GM19397 (cell line): Measurements from ENCODE around the gene KCNJ5.
"Not testable (repeated sequence)": the region's sequence is repeated elsewhere in the genome, so short reads cannot be mapped to it uniquely, and the experiment has no call there.

Experiments
- ATAC-seq: cut with Tn5 transposase; IDR thresholded peaks from one replicate; pipeline ENCODE4 v1.9.1; 2021; ENCODE audit warnings: mild to moderate bottlenecking, moderate library complexity; ENCODE audit not compliant: unreplicated experiment

The KCNJ5 gene

DNA sequence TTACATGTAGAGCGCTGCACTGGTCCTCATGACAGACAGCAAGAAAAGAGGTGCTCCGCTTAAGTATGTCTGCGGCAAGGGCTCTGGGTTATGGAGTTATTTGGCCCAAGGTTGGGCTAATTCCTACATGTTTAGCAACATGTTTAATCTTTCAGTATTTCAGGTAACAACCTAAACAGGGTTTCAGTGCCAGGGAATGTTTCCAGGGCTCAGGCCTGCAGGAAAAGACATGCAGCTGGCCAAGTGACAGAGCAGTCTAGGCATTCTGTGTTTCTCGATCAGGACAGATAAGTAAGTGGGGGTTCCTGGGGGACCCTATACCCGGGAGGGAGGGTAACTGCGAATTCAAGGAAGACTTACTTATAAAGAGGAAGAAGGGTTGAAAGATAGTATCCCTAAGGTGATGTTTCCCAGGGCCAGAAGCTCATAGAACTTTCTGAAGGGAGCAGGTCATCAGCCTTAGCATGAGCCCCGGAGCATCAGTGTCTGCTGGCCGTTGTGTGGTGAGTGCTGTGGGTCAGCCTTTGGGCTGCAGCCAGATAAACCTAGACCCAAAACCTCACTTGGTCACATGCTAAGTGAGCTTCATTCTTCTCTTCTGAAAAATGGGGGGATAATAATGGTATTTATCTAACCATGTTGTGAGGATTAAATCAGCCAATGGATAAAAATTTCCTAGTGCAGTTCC is 18.4 kb downstream of the KCNJ5 start:
- ATAC-seq = no peak

DNA sequence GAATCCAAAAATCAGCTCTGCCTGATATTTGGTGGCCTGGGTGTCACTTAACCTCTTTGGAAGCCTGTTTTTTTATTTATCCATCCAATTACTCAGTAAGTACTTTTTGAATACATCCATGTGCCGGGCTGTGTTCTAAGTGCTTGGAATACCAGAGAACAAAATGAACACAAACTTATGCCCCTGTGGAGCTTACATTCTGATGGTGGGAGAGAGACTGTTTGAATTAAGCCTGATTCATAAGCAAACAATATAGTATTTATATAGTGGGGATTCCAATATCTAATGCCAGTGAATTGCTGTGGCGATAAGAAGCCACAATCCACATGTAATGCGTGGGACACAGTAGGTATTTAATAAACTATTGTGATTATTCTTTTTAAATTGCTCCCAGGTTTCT is 19.4 kb downstream of the KCNJ5 start:
- ATAC-seq = no peak

DNA sequence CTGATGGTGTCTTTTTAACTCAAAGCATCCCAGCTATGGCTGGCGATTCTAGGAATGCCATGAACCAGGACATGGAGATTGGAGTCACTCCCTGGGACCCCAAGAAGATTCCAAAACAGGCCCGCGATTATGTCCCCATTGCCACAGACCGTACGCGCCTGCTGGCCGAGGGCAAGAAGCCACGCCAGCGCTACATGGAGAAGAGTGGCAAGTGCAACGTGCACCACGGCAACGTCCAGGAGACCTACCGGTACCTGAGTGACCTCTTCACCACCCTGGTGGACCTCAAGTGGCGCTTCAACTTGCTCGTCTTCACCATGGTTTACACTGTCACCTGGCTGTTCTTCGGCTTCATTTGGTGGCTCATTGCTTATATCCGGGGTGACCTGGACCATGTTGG is 20.1 kb downstream of the KCNJ5 start:
- ATAC-seq = no peak

DNA sequence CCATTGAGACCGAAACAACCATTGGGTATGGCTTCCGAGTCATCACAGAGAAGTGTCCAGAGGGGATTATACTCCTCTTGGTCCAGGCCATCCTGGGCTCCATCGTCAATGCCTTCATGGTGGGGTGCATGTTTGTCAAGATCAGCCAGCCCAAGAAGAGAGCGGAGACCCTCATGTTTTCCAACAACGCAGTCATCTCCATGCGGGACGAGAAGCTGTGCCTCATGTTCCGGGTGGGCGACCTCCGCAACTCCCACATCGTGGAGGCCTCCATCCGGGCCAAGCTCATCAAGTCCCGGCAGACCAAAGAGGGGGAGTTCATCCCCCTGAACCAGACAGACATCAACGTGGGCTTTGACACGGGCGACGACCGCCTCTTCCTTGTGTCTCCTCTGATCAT is 20.5 kb downstream of the KCNJ5 start:
- no peak for ATAC-seq

DNA sequence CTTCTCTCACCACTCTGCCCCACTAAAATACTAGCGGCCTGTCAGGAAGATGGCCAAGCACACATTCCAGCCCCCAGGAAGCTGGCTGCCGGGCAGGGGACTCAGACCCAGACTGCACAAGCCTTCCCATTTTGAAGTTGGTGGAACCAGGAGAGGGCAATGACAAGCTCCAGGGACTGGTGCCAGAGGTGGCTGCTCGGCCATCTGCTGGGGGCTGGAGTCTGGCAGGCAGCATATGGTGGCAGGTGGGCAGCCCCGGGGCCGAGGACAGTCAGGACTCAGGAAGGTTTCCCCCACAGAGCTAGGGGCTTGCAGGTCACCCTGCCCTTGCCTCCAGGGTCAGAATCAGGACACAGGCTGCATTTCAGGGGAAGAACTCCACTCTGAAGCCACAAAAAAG is 22.6 kb downstream of the KCNJ5 start:
- ATAC-seq = no peak

DNA sequence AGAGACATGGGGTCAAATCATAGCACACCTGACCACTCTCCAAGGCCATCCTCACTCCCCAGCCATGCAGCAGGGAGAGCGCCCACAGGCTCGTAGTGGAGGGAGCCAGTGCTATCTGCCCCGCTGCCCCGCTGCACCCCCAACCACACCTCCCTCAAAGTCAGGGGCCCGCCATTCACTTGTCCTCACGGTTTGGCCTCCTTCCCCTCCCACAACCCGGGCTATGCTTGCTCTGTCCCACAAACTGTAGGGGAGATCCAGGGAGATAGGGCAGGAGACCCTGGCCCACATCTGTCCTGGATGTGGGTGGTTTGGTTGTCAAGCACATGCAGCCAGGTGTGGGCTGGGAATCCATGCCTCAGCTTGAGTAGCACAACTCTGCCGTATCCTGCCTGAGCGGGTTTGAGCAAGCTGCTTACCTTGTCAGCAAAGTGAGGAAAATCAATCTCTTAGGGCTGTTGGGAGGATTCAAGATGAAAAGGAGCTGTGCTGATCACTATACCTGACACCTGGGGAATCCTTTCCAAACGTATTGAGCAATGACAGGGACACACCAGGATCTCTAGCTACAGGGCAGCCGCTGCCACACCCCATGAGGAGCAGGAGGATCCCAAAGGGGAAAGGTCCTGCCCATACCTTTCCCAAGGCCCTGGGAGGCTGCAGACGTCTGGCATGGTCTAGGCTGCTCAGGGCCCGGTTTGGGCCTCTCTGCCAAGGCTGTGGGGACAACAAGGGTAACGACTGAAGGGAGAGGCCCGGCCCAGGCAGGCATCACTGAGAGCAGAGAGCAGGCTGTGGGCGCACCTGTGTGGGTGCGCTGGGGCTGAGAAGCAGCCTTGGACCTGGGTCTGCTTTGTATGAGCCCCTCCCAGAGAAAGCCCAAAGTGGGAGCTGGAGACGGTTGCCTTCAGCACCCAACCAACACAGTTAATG is 23.3 kb downstream of the KCNJ5 start:
- no peak for ATAC-seq

DNA sequence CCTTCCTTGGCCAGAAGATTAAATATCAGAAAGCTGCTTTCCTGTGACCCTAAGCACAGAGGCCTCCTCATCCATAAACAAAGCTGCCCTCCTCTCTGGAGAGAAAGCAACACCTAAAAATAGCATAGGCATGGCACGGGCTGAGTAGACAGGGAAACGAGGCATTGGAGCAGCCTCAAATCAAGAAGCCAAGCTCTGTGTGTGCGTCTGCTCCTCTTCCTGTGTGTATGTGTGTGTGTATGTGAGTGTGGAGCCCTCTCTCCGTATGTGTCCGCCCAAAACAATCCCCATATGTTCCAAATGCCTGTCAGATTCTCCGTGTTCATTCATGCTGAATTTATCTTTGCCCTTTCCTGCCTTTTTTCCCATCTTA is 24.0 kb downstream of the KCNJ5 start:
- ATAC-seq = no peak

DNA sequence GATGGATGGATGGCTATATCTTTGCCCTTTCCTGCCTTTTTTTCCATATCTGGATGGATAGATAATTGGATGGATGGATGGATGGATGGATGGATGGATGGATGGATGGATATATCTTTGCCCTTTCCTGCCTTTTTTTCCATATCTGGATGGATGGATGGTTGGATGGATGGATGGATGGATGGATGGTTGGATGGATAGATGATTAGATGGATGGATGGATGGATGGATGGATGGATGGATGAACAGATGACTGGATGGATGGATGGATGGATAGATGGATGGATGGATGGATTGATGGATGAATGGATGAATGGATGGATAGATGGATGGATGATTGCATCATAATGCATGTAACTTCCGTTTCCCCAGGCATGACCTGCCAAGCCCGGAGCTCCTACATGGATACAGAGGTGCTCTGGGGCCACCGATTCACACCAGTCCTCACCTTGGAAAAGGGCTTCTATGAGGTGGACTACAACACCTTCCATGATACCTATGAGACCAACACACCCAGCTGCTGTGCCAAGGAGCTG is 24.9 kb downstream of the KCNJ5 start:
- no peak for ATAC-seq

DNA sequence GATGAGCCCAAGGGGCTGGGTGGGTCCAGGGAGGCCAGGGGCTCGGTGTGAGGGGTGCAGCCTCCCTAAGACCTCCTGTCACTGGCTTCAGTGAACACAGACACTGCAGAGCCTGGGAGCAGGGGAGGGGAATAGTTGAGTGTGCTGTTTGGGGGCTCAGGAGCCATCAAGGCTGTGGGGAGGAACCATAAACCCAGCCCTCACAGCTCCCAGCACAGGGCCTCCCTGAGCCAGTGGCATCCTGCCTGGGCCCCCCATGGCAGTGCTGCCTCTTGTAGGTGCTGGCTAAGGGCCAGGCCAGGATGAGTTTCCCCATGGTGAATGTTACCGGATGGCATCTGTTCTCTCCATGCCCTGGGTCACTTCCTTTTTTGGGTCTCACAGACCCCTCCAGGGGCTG is 25.5 kb downstream of the KCNJ5 start:
- no peak for ATAC-seq

DNA sequence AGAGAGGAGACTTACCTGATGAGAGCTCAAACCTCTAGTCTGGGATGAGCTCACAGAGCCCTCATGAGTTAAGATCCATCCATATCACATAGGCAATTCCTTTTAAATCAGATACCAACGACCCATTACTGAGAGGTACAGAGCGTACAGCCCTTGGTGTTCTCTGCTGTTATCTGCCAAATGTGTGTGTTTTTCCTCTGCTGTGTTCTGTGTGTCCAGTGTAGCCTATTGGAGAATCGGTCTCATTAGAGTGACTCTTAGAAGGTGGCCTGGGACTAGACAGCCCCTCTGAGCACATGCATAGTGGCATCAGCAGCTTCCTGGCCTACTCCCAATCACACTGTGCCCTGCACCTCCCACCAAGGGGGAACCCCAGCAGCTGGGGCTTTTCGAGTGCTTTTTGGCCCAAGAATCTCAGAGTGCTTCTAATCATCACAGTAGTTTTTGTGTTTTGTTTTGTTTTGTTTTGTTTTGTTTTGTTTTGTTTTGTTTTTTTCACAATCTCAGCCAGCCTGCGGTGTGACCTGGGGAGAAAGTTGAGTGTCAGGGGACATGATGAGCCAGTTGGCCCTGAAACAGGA is 26.1 kb downstream of the KCNJ5 start:
- no peak for ATAC-seq

DNA sequence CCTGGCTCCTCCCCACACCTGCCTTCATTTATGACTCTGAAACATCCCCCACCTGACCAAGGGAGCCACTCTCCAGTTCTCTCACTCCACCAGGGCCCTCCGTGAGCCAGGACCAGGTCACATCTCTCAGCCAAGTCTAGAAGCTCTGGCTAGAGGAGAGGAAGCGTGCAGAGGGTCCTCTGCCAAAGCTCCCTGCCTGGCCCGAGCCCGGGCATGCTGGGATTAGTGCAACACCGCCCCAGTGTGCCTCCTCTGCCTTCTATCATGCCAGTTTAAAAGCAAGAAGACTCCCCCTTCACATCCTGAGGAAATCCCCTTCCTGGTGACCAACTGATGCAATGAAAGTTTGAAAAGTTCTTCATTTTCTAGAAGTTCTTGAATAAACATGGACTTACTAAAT is 28.1 kb downstream of the KCNJ5 start:
- ATAC-seq = no peak

DNA sequence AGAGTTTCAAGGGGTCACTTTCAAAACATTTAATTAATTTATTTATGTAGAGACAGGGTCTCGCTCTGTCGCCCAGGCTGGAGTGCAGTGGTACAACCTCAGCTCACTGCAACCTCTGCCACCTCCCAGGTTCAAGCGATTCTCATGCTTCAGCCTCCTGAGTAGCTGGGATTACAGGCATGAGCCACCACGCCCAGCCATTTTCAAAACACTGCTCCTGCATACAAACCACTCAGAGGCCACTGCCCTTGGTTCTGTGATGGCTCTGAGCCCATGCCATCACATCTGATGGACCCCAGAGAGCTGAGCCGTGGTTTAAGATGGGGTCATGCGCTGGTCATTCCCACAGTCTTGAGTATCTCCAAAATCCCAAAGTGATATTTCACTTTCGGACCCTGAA is 28.5 kb downstream of the KCNJ5 start:
- not testable (repeated sequence) for ATAC-seq

DNA sequence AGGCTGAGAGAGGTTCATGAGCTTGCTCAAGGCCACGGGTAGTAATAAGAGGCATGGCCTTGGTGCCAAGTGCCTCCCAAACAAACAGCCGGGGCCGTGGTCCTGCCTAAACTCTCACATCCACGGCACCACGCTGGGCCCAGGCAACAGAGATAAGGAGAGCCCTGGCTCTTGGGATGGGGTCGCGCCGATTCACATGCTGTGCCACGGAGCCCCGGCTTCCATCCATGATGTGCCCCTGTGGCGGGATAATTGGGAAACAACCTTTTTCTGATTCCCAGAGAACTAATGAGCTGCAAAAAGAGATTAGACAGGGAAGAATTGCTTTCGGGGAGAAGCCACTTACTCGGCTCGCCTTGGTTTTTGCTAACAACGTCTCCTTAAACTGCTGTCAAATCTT is 29.5 kb downstream of the KCNJ5 start:
- no peak for ATAC-seq

DNA sequence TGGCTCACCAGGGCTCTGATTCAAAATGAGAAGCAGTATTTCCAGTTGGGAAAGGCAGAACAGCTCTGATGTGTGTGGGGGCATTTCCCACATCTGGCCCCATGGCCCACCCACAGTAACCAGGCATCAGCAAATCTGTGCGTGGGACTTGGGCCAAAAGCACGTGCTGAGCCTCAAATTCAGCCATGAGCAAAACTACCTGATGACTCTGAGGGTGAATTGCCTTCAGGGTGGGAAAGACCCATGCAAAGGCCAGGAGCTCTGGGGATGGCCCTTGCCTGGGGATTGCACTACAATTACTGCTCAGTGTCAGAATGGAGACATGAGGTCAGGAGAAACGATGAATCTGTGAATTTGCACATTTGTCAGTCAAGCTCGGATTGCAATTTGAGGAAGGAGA is 30.6 kb downstream of the KCNJ5 start:
- no peak for ATAC-seq

DNA sequence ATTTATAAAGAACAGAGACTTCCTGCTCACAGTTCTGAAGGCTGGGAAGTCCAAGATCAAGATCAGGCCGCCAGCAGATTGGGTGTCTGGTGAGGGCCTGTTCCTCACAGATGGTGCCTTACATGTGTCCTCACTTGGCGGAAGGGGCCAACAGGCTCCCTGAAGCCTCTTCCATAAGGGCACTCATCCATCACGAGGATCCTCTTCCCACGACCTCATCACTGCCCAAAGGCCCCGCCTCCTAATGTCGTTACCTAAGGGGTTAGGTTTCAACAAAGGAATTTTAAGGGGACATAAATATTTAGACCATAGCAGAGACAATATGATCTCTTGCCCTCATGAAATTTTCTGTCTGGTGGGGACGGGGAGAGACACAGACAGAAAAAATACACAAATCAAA is 32.9 kb downstream of the KCNJ5 start:
- ATAC-seq = no peak

DNA sequence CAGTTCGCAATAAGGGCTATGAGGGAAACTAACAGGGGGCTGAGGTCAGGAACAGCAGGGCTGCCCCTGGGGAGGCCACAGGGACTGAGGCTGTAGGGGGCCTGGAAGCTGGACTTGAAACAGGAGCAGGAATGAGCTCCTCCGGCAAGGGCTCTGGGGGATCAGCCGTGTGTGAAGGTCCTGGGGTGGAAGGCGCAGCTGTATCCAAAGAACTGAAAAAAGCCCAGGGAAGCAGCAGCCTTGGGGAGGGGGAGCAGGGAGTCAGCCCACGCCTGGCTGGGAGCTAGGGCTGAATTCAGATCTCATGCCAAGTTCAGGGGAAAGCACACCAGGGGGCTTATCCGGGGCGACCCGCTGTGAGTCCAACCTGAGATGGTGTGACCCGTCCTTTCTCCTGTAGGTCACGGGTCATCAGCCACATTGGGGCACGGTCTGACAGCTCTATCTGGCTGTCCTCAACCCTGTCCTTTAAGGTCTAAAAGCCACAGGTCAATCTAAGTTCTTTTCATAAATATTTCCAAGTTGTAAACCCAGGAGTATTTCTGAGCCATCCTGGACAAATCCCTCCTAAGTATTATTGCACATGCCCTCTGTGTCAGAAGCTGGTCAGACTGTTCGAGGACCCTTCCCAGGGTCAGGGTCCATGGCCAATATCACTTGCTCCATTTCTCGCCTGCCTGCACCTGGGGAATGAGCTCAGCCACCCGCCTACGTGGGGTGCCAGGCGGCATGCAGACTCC is 33.5 kb downstream of the KCNJ5 start:
- no peak for ATAC-seq

DNA sequence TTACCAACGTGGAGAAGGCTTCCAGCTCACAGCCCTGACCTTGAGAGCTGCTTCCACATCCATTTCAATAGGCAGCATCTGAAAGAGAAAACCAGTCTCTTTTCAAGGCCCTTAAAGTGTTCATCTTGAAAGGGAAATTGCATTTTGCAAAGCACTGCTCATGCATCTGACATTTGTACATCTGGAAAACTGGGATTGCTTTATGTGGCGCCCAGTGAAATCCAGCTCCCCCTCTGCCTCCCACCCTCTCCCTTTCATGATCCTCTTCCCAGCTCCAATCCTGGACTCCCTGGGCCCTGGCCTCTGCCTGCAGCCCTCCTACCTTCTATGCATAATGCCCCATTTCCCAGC is 34.1 kb downstream of the KCNJ5 start:
- no peak for ATAC-seq

DNA sequence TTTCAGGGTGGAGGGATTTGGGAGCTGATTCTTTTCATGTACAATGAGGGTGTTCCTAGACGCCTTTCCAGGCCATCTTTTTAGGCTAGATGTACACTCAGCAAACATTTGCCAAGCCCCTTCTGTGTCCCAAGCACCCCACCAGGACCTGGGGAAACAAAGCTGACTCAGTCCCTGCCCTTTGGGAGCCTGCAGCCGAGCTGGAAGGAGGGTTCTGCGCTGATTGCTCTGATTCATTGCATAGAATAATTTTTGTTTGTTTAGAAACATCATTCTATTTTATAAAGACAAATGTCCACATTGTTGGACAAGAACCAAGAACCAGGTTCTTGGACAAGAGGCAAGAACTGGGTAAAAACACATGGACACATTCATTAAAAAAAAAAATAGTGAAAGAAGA is 34.8 kb downstream of the KCNJ5 start:
- ATAC-seq = no peak

DNA sequence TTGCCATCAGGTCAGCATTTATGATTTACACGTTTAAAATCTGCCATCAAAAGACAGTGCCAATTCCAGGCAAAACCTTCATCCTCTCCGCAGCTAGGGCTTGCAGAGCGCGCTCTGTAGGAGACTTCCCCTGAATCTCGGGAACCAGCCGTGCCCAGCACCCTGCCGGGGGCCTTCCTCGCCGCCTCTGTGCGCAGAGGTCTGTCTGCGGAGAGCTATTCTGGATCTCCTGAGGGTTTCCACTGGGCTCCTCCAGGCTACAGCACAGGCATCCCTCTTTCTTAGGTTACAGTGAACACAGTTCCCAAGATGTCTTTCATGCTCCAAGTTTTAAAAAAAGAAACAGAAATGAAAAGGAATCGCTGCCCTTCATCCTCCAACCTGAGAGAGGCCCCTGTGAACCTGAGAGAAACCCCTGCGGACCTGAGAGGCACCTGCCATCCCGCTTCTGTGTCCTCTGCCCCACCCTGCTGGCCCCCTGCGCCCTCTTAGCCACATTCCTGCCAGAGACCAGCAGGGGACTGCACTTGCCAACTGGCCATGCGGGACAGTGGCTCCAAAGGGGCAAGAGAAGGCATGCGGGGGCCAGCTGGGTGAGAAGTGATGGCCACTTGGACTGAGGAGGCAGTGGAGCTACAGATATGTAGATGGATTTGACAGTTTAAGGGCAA is 35.4 kb downstream of the KCNJ5 start:
- no peak for ATAC-seq

DNA sequence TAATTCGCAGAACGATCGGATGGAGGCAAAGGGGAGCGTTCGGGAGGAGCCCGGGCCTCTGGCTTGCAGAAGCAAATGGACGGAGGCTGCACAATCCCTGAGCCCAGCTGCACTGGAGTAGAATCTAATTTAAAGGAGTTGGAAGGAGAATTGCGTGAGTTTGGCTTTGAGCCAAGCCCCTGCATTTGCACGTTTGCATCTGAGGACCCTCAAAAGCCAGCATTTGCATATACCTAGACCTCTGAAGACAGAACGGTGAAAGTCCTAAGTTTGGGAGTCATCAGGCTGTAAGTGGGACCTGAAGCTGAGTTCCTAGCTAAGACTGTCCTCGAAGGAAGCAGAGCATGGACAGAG is 35.9 kb downstream of the KCNJ5 start:
- no peak for ATAC-seq
